Endothelial cell of umbilical vein (primary cell): ENCODE data around the gene STPG4. TPM values are rescaled to one million over a fixed set of nuclear protein-coding genes. Genes with fewer than 3 reads are reported as not detected.

ENCODE experiments used
- BruUV-seq: library from RNA; stranded (reverse); fragments of 400-500 nt; replicated peaks from 2 replicates; lab custom pipeline; 2021; lab: Mats Ljungman, UMichigan
- CTCF ChIA-PET: fragments of 300-600, 350-600 bp; sonication (Branson Sonifier 250); formaldehyde crosslinking; loops from one replicate; lab custom pipeline; 2021; ENCODE audit warnings: antibody characterized with exemption, inconsistent platforms; lab: Charles Lee
- POLR2A ChIA-PET: fragments of 300-600, 350-600 bp; sonication (Branson Sonifier 250); formaldehyde crosslinking; loops from one replicate; lab custom pipeline; 2021; ENCODE audit warnings: antibody characterized with exemption, inconsistent platforms; lab: Charles Lee
- DNase-seq: peaks from one replicate; pipeline ENCODE4 v3.0.0-alpha.2; 2011; ENCODE audit warnings: low read depth, low spot score
- FAIRE-seq: peaks from 2 replicates; lab custom pipeline; 2011; peaks lifted over from hg19 to GRCh38; lab: Jason Lieb, UNC
- H2AFZ ChIP-seq: 2 replicates; pipeline ENCODE4 v1.6.0; 2012; ENCODE audit warnings: low read depth, low read length, control low read depth, inconsistent platforms
- H3K27ac ChIP-seq: 2 replicates; pipeline ENCODE4 v1.5.1; 2011; ENCODE audit warnings: low read depth, mild to moderate bottlenecking, control low read depth, low read length, moderate library complexity; ENCODE audit not compliant: insufficient read depth
- H3K27me3 ChIP-seq, 2 experiments: 2 replicates each; pipeline versions ENCODE4 v1.6.0 to v1.6.1; 2011; ENCODE audit warnings: low read length in 2 of 2, mixed read lengths in 1 of 2; ENCODE audit not compliant: control insufficient read depth in 2 of 2, insufficient read depth in 2 of 2
- H3K36me3 ChIP-seq, 2 experiments: 2 replicates in 1 of 2; 3 replicates in 1 of 2; pipeline ENCODE4 v1.5.1; 2011; ENCODE audit warnings: low read length in 2 of 2, mild to moderate bottlenecking in 1 of 2, moderate library complexity in 1 of 2; ENCODE audit not compliant: control insufficient read depth in 2 of 2, insufficient read depth in 2 of 2; ENCODE audit errors: extremely low read depth in 1 of 2
- H3K4me1 ChIP-seq: 3 replicates; pipeline ENCODE4 v1.5.1; 2011; ENCODE audit warnings: mild to moderate bottlenecking, low read length; ENCODE audit not compliant: control insufficient read depth, insufficient read depth; ENCODE audit errors: extremely low read depth
- H3K4me2 ChIP-seq: 2 replicates; pipeline ENCODE4 v1.6.1; 2011; ENCODE audit warnings: low read length, control low read depth, mixed read lengths; ENCODE audit not compliant: insufficient read depth
- H3K4me3 ChIP-seq, 3 experiments: fragments of 200-600 bp in 1 of 3; sonication (generic), shearing (Covaris generic) in 1 of 3; replicated peaks in 1 of 3; 2 replicates each; pipeline ENCODE4 v1.5.1; 2011 to 2016; ENCODE audit warnings: control low read depth in 3 of 3, low read length in 3 of 3, mild to moderate bottlenecking in 2 of 3, inconsistent platforms in 1 of 3, low read depth in 1 of 3, moderate library complexity in 1 of 3; ENCODE audit not compliant: insufficient read depth in 1 of 3
- H3K79me2 ChIP-seq: 2 replicates; pipeline ENCODE4 v1.6.0; 2012; ENCODE audit warnings: low read length, inconsistent platforms; ENCODE audit not compliant: control insufficient read depth, insufficient read depth
- H3K9ac ChIP-seq: replicated peaks from 2 replicates; pipeline ENCODE3; 2011; ENCODE audit warnings: low read length, control low read depth; ENCODE audit not compliant: insufficient read depth; ENCODE audit errors: extremely low read depth
- H3K9me1 ChIP-seq: replicated peaks from 3 replicates; pipeline ENCODE4 v1.6.0; 2011; ENCODE audit warnings: mild to moderate bottlenecking, low read length; ENCODE audit not compliant: control insufficient read depth, insufficient read depth; ENCODE audit errors: extremely low read depth
- H3K9me3 ChIP-seq: replicated peaks from 2 replicates; pipeline ENCODE4 v1.5.1; 2012; ENCODE audit warnings: low read length, inconsistent platforms; ENCODE audit not compliant: control insufficient read depth, insufficient read depth
- H4K20me1 ChIP-seq: replicated peaks from 2 replicates; pipeline ENCODE3; 2011; ENCODE audit warnings: mild to moderate bottlenecking, low read length; ENCODE audit not compliant: control insufficient read depth, insufficient read depth; ENCODE audit errors: extremely low read depth
- CTCF ChIP-seq, 2 donors: IDR thresholded peaks; 1 replicate in 1 of 2; 2 replicates in 1 of 2; pipeline ENCODE4 v1.5.1; 2011; ENCODE audit warnings: low read length in 2 of 2, mild to moderate bottlenecking in 2 of 2, moderate library complexity in 2 of 2, control low read depth in 1 of 2, inconsistent platforms in 1 of 2, low read depth in 1 of 2; ENCODE audit not compliant: insufficient read depth in 1 of 2; ENCODE audit errors: extremely low read depth in 1 of 2
- EZH2 ChIP-seq: IDR thresholded peaks from 2 replicates; pipeline ENCODE4 v1.6.1; 2012; ENCODE audit warnings: borderline replicate concordance, low read depth, mild to moderate bottlenecking, moderate library complexity, low read length, inconsistent platforms; ENCODE audit not compliant: severe bottlenecking
- FOS ChIP-seq: IDR thresholded peaks from 2 replicates; pipeline ENCODE4 v1.6.1; 2011; ENCODE audit warnings: mild to moderate bottlenecking, low read length, moderate library complexity, borderline replicate concordance; ENCODE audit not compliant: insufficient read depth
- GATA2 ChIP-seq: IDR thresholded peaks from 2 replicates; pipeline ENCODE4 v1.7.0; 2011; ENCODE audit warnings: low read depth, mild to moderate bottlenecking, moderate library complexity, mixed read lengths, low read length; ENCODE audit not compliant: insufficient read length, insufficient read depth
- JUN ChIP-seq: IDR thresholded peaks from 2 replicates; pipeline ENCODE4 v1.6.1; 2011; ENCODE audit warnings: borderline replicate concordance, low read depth; ENCODE audit not compliant: insufficient read length, insufficient read depth
- MAX ChIP-seq: IDR thresholded peaks from 2 replicates; pipeline ENCODE4 v1.6.1; 2011; ENCODE audit not compliant: insufficient read depth, insufficient read length
- MYC ChIP-seq: IDR thresholded peaks from one replicate; pipeline ENCODE4 v1.6.1; 2011; ENCODE audit warnings: mild to moderate bottlenecking, low read depth, low read length
- POLR2A ChIP-seq: IDR thresholded peaks from 2 replicates; pipeline ENCODE4 v1.6.1; 2012; ENCODE audit warnings: low read depth, mild to moderate bottlenecking, control low read depth, low read length
- POLR2AphosphoS5 ChIP-seq: IDR thresholded peaks from 2 replicates; pipeline ENCODE4 v1.6.1; 2012; ENCODE audit warnings: low read depth, mild to moderate bottlenecking, control low read depth, low read length, moderate library complexity; ENCODE audit not compliant: insufficient read depth
- dilution Hi-C: fragments of 300-500 bp; cut with MboI; formaldehyde crosslinking; loops from one replicate; pipeline ENCODE4 v1.15.0; 2019; ENCODE audit warnings: low sequenced_read_pairs; ENCODE audit not compliant: extremely low pct_ligation_motif_present
- intact Hi-C: fragments of 100-400 bp; cut with micrococcal nuclease; formaldehyde crosslinking; loops from one replicate; pipeline ENCODE4 v1.10.0; 2022
- polyA plus RNA-seq, 4 experiments: library from polyadenylated mRNA; depleted of rRNA in 3 of 4; stranded (reverse) in 3 of 4; unstranded in 1 of 4; fragments of >200 nt; gene quantifications; 2 replicates each; pipeline versions ENCODE4 v1.2.1 to v1.2.3, GENCODE V29; 2011 to 2012; ENCODE audit warnings: missing spikeins in 1 of 4
- total RNA-seq: library from RNA; stranded (reverse); gene quantifications from 2 replicates; pipeline ENCODE4 v1.2.3, GENCODE V29; 2021

The STPG4 gene
- total and polyA plus RNA-seq, 2 donors (not counting 3 experiments of a cell fraction or from before 2014, with no cell fraction given): 0.53 TPM; not detected in 1

GRCh38 chr2:47097563-47097962 is 57.5 kb downstream of the STPG4 start:
- Histone ChIP-seq H3K27me3 (no peaks in the 10 kb centered on the region), H3K9ac (no peak overlapping the region), H3K4me2 (no peak overlapping the region), H3K79me2 (no peaks in the 10 kb centered on the region), H3K9me1 (no peaks in the 10 kb centered on the region), H3K27ac (no peak overlapping the region), H4K20me1 (no peaks in the 10 kb centered on the region), H3K36me3 (no peaks in the 10 kb centered on the region), H2AFZ (no peak overlapping the region), H3K4me3 (no peak overlapping the region), H3K9me3 (no peaks in the 10 kb centered on the region), H3K4me1 (no peaks in the 10 kb centered on the region)
- POLR2A ChIA-PET: no interaction called here
- intact Hi-C loops: no loop called here
- BruUV-seq: no TSS peak
- CTCF ChIA-PET: no interaction called here
- dilution Hi-C loops: no loop called here
- FAIRE-seq: no peak
- TF ChIP-seq FOS: no peak
- no peak for TF ChIP-seq CTCF (IDR thresholded peaks at IDR 0.05; ENCODE audit: extremely low read depth in 1 of 2, insufficient read depth in 1 of 2, low read depth in 1 of 2, low read length in 2 of 2)
- TF ChIP-seq MYC: no peak
- no peak for TF ChIP-seq JUN
- TF ChIP-seq POLR2AphosphoS5: no peak
- no peak for TF ChIP-seq POLR2A
- DNase-seq: no peak

GRCh38 chr2:47096451-47096850 is 58.7 kb downstream of the STPG4 start:
- Histone ChIP-seq H3K9me1 (no peaks in the 10 kb centered on the region), H3K79me2 (no peaks in the 10 kb centered on the region), H3K9ac (no peak overlapping the region), H3K4me1 (peaks cover under 1% of the 10 kb centered on the region), H3K27ac (no peak overlapping the region), H3K27me3 (no peaks in the 10 kb centered on the region), H3K4me3 (no peak overlapping the region), H3K4me2 (no peak overlapping the region), H3K9me3 (no peaks in the 10 kb centered on the region), H4K20me1 (no peaks in the 10 kb centered on the region), H2AFZ (no peak overlapping the region), H3K36me3 (no peaks in the 10 kb centered on the region)
- BruUV-seq: no TSS peak
- ChIA-PET POLR2A (no interaction called here), CTCF (no interaction called here)
- dilution Hi-C loops: no loop called here
- TF ChIP-seq FOS (no peak), CTCF (IDR thresholded peaks at IDR 0.05; ENCODE audit: extremely low read depth in 1 of 2, insufficient read depth in 1 of 2, low read depth in 1 of 2, low read length in 2 of 2) (no peak), EZH2 (no peak), GATA2 (no peak), POLR2A (no peak), POLR2AphosphoS5 (no peak), MAX (no peak), MYC (no peak), JUN (no peak)
- intact Hi-C loops: no loop called here
- no peak for DNase-seq
- no peak for FAIRE-seq
